Body of pancreas (tissue), 4 donors: ENCODE measurements around the gene ARHGAP22. TPM values are rescaled to one million over a fixed set of nuclear protein-coding genes. Genes with fewer than 3 reads are reported as not detected.

Experiments
- ATAC-seq: fragments of 150-250 bp; one replicate; pipeline ENCODE4 v1.9.1; 2016
- DNase-seq, 4 donors: peaks; one replicate each; pipeline ENCODE4 v3.0.0-alpha.2; 2019
- H3K27ac ChIP-seq, 4 donors: fragments of 200-600 bp; sonication (generic); 1 replicate in 3 of 4; 2 replicates in 1 of 4; pipeline versions ENCODE4 v1.5.1 to v1.6.1; 2016 to 2019; ENCODE audit warnings: mild to moderate bottlenecking in 1 of 4, mixed read lengths in 1 of 4, moderate library complexity in 1 of 4
- H3K27me3 ChIP-seq, 2 donors: fragments of 200-600 bp; sonication (generic); one replicate each; pipeline ENCODE4 v1.6.0; 2016; ENCODE audit warnings: mild to moderate bottlenecking in 1 of 2
- H3K36me3 ChIP-seq, 2 donors: fragments of 200-600 bp; sonication (generic); replicated peaks in 1 of 2; 2 replicates each; pipeline ENCODE4 v1.5.1; 2016; ENCODE audit warnings: low read depth in 2 of 2; ENCODE audit not compliant: insufficient read depth in 1 of 2
- H3K4me1 ChIP-seq: fragments of 200-600 bp; sonication (generic); one replicate; pipeline ENCODE4 v1.6.0; 2016
- H3K4me3 ChIP-seq, 2 donors: fragments of 200-600 bp; sonication (generic); 1 replicate in 1 of 2; 2 replicates in 1 of 2; pipeline ENCODE4 v1.5.1; 2016 to 2019
- H3K9me3 ChIP-seq, 3 donors: fragments of 200-600 bp; sonication (generic); 1 replicate in 2 of 3; 2 replicates in 1 of 3; pipeline ENCODE4 v1.5.1; 2016
- CTCF ChIP-seq, 7 experiments: fragments of 450-650 bp in 4 of 7; fragments of 200-600 bp in 3 of 7; sonication (generic) in 3 of 7; IDR thresholded peaks; one replicate each; pipeline ENCODE4 v1.5.1; 2016 to 2019; ENCODE audit warnings: antibody characterized with exemption in 7 of 7
- POLR2A ChIP-seq, 3 donors: fragments of 450-650 bp; IDR thresholded peaks; one replicate each; pipeline ENCODE4 v1.6.1; 2016; ENCODE audit warnings: antibody characterized with exemption in 3 of 3, mild to moderate bottlenecking in 2 of 3
- WGBS, 2 donors: methylation state at CpG; one replicate each; pipeline ENCODE4 v1.1.5; 2017; 5-methylcytosine and 5-hydroxymethylcytosine counted together
- intact Hi-C: fragments of 100-400 bp; cut with DNase I; formaldehyde crosslinking; loops from one replicate; pipeline ENCODE4 v1.15.1; 2023
- total RNA-seq, 2 donors: library from RNA; depleted of rRNA; stranded (reverse); fragments of >200 nt; gene quantifications; one replicate each; pipeline ENCODE4 v1.1.0, GENCODE V29; 2016

The ARHGAP22 gene
- total RNA-seq, 2 donors from 2014 or later, result 1.6 to 4.6 TPM

- no peak for TF ChIP-seq CTCF (IDR thresholded peaks at IDR 0.05)
- no peak for TF ChIP-seq POLR2A (IDR thresholded peaks at IDR 0.05)
- no peak for ATAC-seq
- Histone ChIP-seq H3K9me3 (no peaks in the 10 kb centered on the region), H3K4me3 (no peak overlapping the region), H3K27ac (no peak overlapping the region), H3K27me3 (no peaks in the 10 kb centered on the region), H3K4me1 (no peaks in the 10 kb centered on the region), H3K36me3 (no peaks in the 10 kb centered on the region)
- no peak for DNase-seq
- 85 to 91% methylated on average over 9 of the region's 9 CpGs for WGBS, 2 donors
- intact Hi-C loops, result no loop called here
These were observed 102.1 kb downstream of the ARHGAP22 start for GRCh38 chr10:48502791-48503190.

GRCh38 chr10:48501787-48502771, 102.8 kb downstream of the ARHGAP22 start:
- Histone ChIP-seq H3K27me3 (no peaks in the 10 kb centered on the region), H3K4me1 (no peaks in the 10 kb centered on the region), H3K4me3 (no peak overlapping the region), H3K9me3 (no peaks in the 10 kb centered on the region), H3K27ac (no peak overlapping the region), H3K36me3 (no peaks in the 10 kb centered on the region)
- DNase-seq (no peak), ATAC-seq (no peak)
- intact Hi-C loops, result no loop called here
- 74 to 78% methylated on average over 6 of the region's 6 CpGs for WGBS, 2 donors
- TF ChIP-seq POLR2A (IDR thresholded peaks at IDR 0.05), result no peak
- no peak for TF ChIP-seq CTCF (IDR thresholded peaks at IDR 0.05)

GRCh38 chr10:48501226-48501625, 103.6 kb downstream of the ARHGAP22 start:
- no peaks in the 10 kb centered on the region for H3K36me3 ChIP-seq
- H3K27ac ChIP-seq, result no peak overlapping the region
- no peaks in the 10 kb centered on the region for H3K27me3 ChIP-seq
- no peaks in the 10 kb centered on the region for H3K9me3 ChIP-seq
- H3K4me1 ChIP-seq, result no peaks in the 10 kb centered on the region
- 40 to 50% methylated on average over 2 of the region's 2 CpGs for WGBS, 2 donors
- ATAC-seq (no peak), DNase-seq (no peak)
- intact Hi-C loops, result no loop called here
- TF ChIP-seq CTCF (IDR thresholded peaks at IDR 0.05), result no peak
- TF ChIP-seq POLR2A (IDR thresholded peaks at IDR 0.05), result no peak
- H3K4me3 ChIP-seq, result no peak overlapping the region

GRCh38 chr10:48500771-48501170, 104.1 kb downstream of the ARHGAP22 start:
- Histone ChIP-seq H3K9me3 (no peaks in the 10 kb centered on the region), H3K4me1 (no peaks in the 10 kb centered on the region), H3K27ac (no peak overlapping the region), H3K27me3 (no peaks in the 10 kb centered on the region), H3K36me3 (no peaks in the 10 kb centered on the region), H3K4me3 (no peak overlapping the region)
- 81 to 95% methylated on average over 4 of the region's 4 CpGs for WGBS, 2 donors
- ATAC-seq (no peak), DNase-seq (no peak)
- intact Hi-C loops, result no loop called here
- TF ChIP-seq CTCF (IDR thresholded peaks at IDR 0.05) (no peak), POLR2A (IDR thresholded peaks at IDR 0.05) (no peak)
